Body of pancreas (tissue), 4 donors: Measurements from ENCODE around the gene MMADHC. TPM values are rescaled to one million over a fixed set of nuclear protein-coding genes. Genes with fewer than 3 reads are reported as not detected.
A peak's percentile ranks its signal among the peaks of the same experiment; 100 is the strongest.

Experiments
- ATAC-seq: fragments of 150-250 bp; one replicate; pipeline ENCODE4 v1.9.1; 2016
- DNase-seq, 4 donors: peaks; one replicate each; pipeline ENCODE4 v3.0.0-alpha.2; 2019
- H3K27ac ChIP-seq, 4 donors: fragments of 200-600 bp; sonication (generic); 1 replicate in 3 of 4; 2 replicates in 1 of 4; pipeline versions ENCODE4 v1.5.1 to v1.6.1; 2016 to 2019; ENCODE audit warnings: mild to moderate bottlenecking in 1 of 4, mixed read lengths in 1 of 4, moderate library complexity in 1 of 4
- H3K27me3 ChIP-seq, 2 donors: fragments of 200-600 bp; sonication (generic); one replicate each; pipeline ENCODE4 v1.6.0; 2016; ENCODE audit warnings: mild to moderate bottlenecking in 1 of 2
- H3K36me3 ChIP-seq, 2 donors: fragments of 200-600 bp; sonication (generic); replicated peaks in 1 of 2; 2 replicates each; pipeline ENCODE4 v1.5.1; 2016; ENCODE audit warnings: low read depth in 2 of 2; ENCODE audit not compliant: insufficient read depth in 1 of 2
- H3K4me1 ChIP-seq: fragments of 200-600 bp; sonication (generic); one replicate; pipeline ENCODE4 v1.6.0; 2016
- H3K4me3 ChIP-seq, 2 donors: fragments of 200-600 bp; sonication (generic); 1 replicate in 1 of 2; 2 replicates in 1 of 2; pipeline ENCODE4 v1.5.1; 2016 to 2019
- H3K9me3 ChIP-seq, 3 donors: fragments of 200-600 bp; sonication (generic); 1 replicate in 2 of 3; 2 replicates in 1 of 3; pipeline ENCODE4 v1.5.1; 2016
- POLR2A ChIP-seq, 3 donors: fragments of 450-650 bp; IDR thresholded peaks; one replicate each; pipeline ENCODE4 v1.6.1; 2016; ENCODE audit warnings: antibody characterized with exemption in 3 of 3, mild to moderate bottlenecking in 2 of 3
- WGBS, 2 donors: methylation state at CpG; one replicate each; pipeline ENCODE4 v1.1.5; 2017; 5-methylcytosine and 5-hydroxymethylcytosine counted together
- intact Hi-C: fragments of 100-400 bp; cut with DNase I; formaldehyde crosslinking; loops from one replicate; pipeline ENCODE4 v1.15.1; 2023
- total RNA-seq, 2 donors: library from RNA; depleted of rRNA; stranded (reverse); fragments of >200 nt; gene quantifications; one replicate each; pipeline ENCODE4 v1.1.0, GENCODE V29; 2016
- TF ChIP-seq, protein P1 (sequence below), 7 experiments: fragments of 450-650 bp in 4 of 7; fragments of 200-600 bp in 3 of 7; sonication (generic) in 3 of 7; IDR thresholded peaks; one replicate each; pipeline ENCODE4 v1.5.1; 2016 to 2019; ENCODE audit warnings: antibody characterized with exemption in 7 of 7

MMADHC gene
- total RNA-seq, 2 donors from 2014 or later: 33.6 to 52.9 TPM

- no peaks in the 10 kb centered on the region for H3K36me3 ChIP-seq
- no peak overlapping the region for H3K4me3 ChIP-seq
- WGBS, 2 donors: 41 to 43% methylated on average over 7 of the region's 7 CpGs
- ATAC-seq: no peak
- TF ChIP-seq POLR2A (IDR thresholded peaks at IDR 0.05): no peak
- TF ChIP-seq, protein P1, sequence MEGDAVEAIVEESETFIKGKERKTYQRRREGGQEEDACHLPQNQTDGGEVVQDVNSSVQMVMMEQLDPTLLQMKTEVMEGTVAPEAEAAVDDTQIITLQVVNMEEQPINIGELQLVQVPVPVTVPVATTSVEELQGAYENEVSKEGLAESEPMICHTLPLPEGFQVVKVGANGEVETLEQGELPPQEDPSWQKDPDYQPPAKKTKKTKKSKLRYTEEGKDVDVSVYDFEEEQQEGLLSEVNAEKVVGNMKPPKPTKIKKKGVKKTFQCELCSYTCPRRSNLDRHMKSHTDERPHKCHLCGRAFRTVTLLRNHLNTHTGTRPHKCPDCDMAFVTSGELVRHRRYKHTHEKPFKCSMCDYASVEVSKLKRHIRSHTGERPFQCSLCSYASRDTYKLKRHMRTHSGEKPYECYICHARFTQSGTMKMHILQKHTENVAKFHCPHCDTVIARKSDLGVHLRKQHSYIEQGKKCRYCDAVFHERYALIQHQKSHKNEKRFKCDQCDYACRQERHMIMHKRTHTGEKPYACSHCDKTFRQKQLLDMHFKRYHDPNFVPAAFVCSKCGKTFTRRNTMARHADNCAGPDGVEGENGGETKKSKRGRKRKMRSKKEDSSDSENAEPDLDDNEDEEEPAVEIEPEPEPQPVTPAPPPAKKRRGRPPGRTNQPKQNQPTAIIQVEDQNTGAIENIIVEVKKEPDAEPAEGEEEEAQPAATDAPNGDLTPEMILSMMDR (IDR thresholded peaks at IDR 0.05): no peak
- no peak for DNase-seq
- intact Hi-C loops: loop anchor here (5.0 to 10.0 kb wide), 2 partner anchors 895 to 1018 kb away; no protein-coding TSS in a partner anchor
- no peaks in the 10 kb centered on the region for H3K4me1 ChIP-seq
- H3K27ac ChIP-seq: no peak overlapping the region
- H3K9me3 ChIP-seq: no peaks in the 10 kb centered on the region
- no peaks in the 10 kb centered on the region for H3K27me3 ChIP-seq
Observed at GRCh38 chr2:149597050-149597667, 9.6 kb upstream of the MMADHC start.

- WGBS, 2 donors: 78 to 81% methylated on average over 7 of the region's 7 CpGs
- TF ChIP-seq, protein P1 (IDR thresholded peaks at IDR 0.05): no peak
- no peak for TF ChIP-seq POLR2A (IDR thresholded peaks at IDR 0.05)
- no peak for ATAC-seq
Observed at GRCh38 chr2:149596471-149596870, 8.9 kb upstream of the MMADHC start.

DNA sequence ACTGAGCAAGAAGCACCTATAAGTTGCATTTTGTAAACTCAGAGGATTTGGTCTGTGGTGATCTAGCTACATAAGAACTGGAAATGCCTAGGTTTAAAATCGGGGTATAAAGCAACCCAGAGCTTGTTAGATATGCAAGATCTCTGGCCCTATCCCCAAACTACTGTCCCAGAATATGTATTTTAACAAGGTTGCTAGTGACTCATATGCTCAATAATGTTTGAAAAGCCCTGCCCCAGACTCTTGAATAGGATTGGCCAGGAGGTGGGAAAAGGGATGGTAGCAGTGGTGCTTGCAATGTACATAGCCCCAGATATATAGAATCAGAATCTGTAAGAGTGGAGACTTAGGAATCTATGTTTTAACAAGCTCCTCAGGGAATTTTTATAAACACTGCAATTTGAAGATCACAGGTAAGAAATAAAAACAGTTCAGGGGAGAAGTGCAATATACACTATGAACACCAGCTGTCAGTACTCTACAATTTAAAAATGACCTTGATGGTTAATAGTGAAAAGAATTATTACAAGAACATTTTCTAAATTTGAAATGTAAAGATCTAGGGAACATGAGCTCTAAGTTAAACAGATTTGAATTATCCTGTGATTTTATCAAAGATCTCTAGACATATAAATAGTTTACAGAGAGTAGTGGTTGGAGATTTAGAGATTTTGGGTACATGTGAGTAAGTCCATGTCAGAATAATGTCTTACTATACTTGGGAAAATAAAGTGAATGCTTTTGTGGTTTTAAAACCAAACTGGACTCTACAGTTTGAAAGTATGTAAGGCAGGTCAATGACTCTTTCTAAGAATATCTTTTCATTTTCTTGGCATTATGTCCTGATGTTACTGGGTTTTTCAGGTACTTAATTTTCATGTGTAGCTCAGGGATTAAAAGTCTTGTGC, 7.7 kb upstream of the MMADHC start:
- TF ChIP-seq, protein P1 (IDR thresholded peaks at IDR 0.05): peak in 3 of 7 experiments; percentile 17 to 22 (median 20)
- no peak for TF ChIP-seq POLR2A (IDR thresholded peaks at IDR 0.05)
- no peak for ATAC-seq
- H3K4me3 ChIP-seq: no peak overlapping the region

More at GRCh38 chr2:149596471-149596870, 8.9 kb upstream of the MMADHC start:
- H3K27ac ChIP-seq: no peak overlapping the region
- intact Hi-C loops: loop anchor here (5.0 to 10.0 kb wide), 2 partner anchors 896 to 1018 kb away; no protein-coding TSS in a partner anchor
- no peaks in the 10 kb centered on the region for H3K27me3 ChIP-seq
- H3K36me3 ChIP-seq: no peaks in the 10 kb centered on the region
- H3K4me3 ChIP-seq: no peak overlapping the region
- DNase-seq: no peak
- H3K9me3 ChIP-seq: no peaks in the 10 kb centered on the region
- no peaks in the 10 kb centered on the region for H3K4me1 ChIP-seq

GRCh38 chr2:149594411-149594810, 6.8 kb upstream of the MMADHC start:
- 84 to 86% methylated on average over 2 of the region's 2 CpGs for WGBS, 2 donors
- H3K27me3 ChIP-seq: no peaks in the 10 kb centered on the region
- no peaks in the 10 kb centered on the region for H3K9me3 ChIP-seq
- ATAC-seq (no peak), DNase-seq (no peak)
- H3K4me3 ChIP-seq: no peak overlapping the region
- H3K27ac ChIP-seq: no peak overlapping the region
- no peaks in the 10 kb centered on the region for H3K4me1 ChIP-seq
- intact Hi-C loops: loop anchor here (10.0 kb wide), 1 partner anchor 1020 kb away; no protein-coding TSS in a partner anchor
- no peaks in the 10 kb centered on the region for H3K36me3 ChIP-seq
- TF ChIP-seq, protein P1 (IDR thresholded peaks at IDR 0.05): no peak
- TF ChIP-seq POLR2A (IDR thresholded peaks at IDR 0.05): no peak

More for the DNA sequence above, 7.7 kb upstream of the MMADHC start:
- intact Hi-C loops: loop anchor here (5.0 to 10.0 kb wide), 2 partner anchors 897 to 1019 kb away; no protein-coding TSS in a partner anchor
- WGBS, 2 donors: 73 to 75% methylated on average over 1 of the region's 1 CpG
- no peaks in the 10 kb centered on the region for H3K9me3 ChIP-seq
- H3K27ac ChIP-seq: no peak overlapping the region
- H3K36me3 ChIP-seq: no peaks in the 10 kb centered on the region
- no peak for DNase-seq
- no peaks in the 10 kb centered on the region for H3K27me3 ChIP-seq
- H3K4me1 ChIP-seq: no peaks in the 10 kb centered on the region
